GM23248 (cell line): ENCODE results near the gene EDIL3.

Experiments
- EZH2 ChIP-seq: fragments of 200-600 bp; sonication (generic); IDR thresholded peaks from 2 replicates; pipeline ENCODE4 v1.6.1; 2018; ENCODE audit warnings: antibody characterized with exemption, mild to moderate bottlenecking; ENCODE audit not compliant: insufficient read depth, poor library complexity, severe bottlenecking
- EZH2phosphoT487 ChIP-seq: fragments of 200-600 bp; sonication (generic); IDR thresholded peaks from 2 replicates; pipeline ENCODE4 v1.6.1; 2018; ENCODE audit warnings: antibody characterized with exemption, moderate library complexity, mild to moderate bottlenecking, low read depth; ENCODE audit not compliant: insufficient read depth

GRCh38 chr5:84113246-84114105, 271.2 kb downstream of the EDIL3 start:
- no peak for TF ChIP-seq EZH2
- TF ChIP-seq EZH2phosphoT487, result no peak
